DND-41 (cell line): ENCODE measurements around the gene ZNF708.

Experiments used
- EZH2 ChIP-seq: IDR thresholded peaks from 3 replicates; pipeline ENCODE4 v1.6.1; 2012; ENCODE audit warnings: borderline replicate concordance, low read depth, mild to moderate bottlenecking, moderate library complexity, low read length, inconsistent platforms; ENCODE audit not compliant: severe bottlenecking
- TF ChIP-seq, protein P1 (sequence below): IDR thresholded peaks from 2 replicates; pipeline ENCODE4 v1.5.1; 2012; ENCODE audit warnings: borderline replicate concordance, low read length, moderate library complexity, mild to moderate bottlenecking; ENCODE audit not compliant: poor library complexity, severe bottlenecking; ENCODE audit errors: extremely low read depth

DNA sequence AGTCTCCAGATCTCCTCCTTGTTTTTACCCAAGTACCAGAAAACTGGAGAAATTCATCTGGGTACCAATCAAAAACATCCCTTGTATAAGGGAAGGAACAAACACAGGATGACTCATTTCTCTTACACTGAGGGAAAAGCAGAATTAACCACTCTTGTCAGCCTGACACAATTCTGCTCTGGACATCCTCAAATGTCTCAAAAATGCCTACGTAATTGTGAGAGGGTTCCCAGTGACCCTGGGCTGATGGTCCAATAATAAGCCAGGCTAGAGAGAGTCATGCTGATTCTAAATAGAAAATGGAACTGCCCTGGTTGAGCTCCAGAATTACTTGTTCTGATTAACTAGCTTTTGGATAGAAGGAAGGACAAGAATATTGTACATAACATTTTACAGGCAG lies 14.5 kb downstream of the ZNF708 start:
- TF ChIP-seq EZH2, result no peak
- TF ChIP-seq, protein P1, sequence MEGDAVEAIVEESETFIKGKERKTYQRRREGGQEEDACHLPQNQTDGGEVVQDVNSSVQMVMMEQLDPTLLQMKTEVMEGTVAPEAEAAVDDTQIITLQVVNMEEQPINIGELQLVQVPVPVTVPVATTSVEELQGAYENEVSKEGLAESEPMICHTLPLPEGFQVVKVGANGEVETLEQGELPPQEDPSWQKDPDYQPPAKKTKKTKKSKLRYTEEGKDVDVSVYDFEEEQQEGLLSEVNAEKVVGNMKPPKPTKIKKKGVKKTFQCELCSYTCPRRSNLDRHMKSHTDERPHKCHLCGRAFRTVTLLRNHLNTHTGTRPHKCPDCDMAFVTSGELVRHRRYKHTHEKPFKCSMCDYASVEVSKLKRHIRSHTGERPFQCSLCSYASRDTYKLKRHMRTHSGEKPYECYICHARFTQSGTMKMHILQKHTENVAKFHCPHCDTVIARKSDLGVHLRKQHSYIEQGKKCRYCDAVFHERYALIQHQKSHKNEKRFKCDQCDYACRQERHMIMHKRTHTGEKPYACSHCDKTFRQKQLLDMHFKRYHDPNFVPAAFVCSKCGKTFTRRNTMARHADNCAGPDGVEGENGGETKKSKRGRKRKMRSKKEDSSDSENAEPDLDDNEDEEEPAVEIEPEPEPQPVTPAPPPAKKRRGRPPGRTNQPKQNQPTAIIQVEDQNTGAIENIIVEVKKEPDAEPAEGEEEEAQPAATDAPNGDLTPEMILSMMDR, result no peak
